Activated naive CD4-positive, alpha-beta T cell treated with anti-CD3 and anti-CD28 coated beads, Interleukin-2, amount 50 U/mL, for 72 hours (primary cell): Measurements from ENCODE around the gene SMPD3. TPM values are rescaled to one million over a fixed set of nuclear protein-coding genes. Genes with fewer than 3 reads are reported as not detected.

Source experiments
- ATAC-seq, 2 donors: fragments of 150-1000 bp; cut with Tn5 transposase; 2 replicates each; pipeline ENCODE4 v1.10.0; 2021; ENCODE audit warnings: mild to moderate bottlenecking in 2 of 2, moderate library complexity in 2 of 2
- DNase-seq, 2 donors: peaks; one replicate each; pipeline ENCODE4 v3.0.0; 2021 to 2022; ENCODE audit warnings: low spot score in 2 of 2
- H3K27ac Mint-ChIP-seq, 2 donors: one replicate each; pipeline ENCODE4 v1.8.0; 2022; ENCODE audit warnings: mild to moderate bottlenecking in 2 of 2, mixed read lengths in 2 of 2
- H3K36me3 Mint-ChIP-seq, 2 donors: one replicate each; pipeline ENCODE4 v1.8.0; 2022; ENCODE audit warnings: mixed read lengths in 2 of 2
- H3K9me3 Mint-ChIP-seq, 2 donors: one replicate each; pipeline ENCODE4 v1.8.0; 2022; ENCODE audit warnings: mixed read lengths in 2 of 2
- total RNA-seq, 2 donors: library from RNA; stranded (reverse); gene quantifications; one replicate each; pipeline ENCODE4 v1.2.3, GENCODE V29; 2022

The SMPD3 gene
- total RNA-seq, 2 donors from 2014 or later, result 0.12 to 1.0 TPM

DNA sequence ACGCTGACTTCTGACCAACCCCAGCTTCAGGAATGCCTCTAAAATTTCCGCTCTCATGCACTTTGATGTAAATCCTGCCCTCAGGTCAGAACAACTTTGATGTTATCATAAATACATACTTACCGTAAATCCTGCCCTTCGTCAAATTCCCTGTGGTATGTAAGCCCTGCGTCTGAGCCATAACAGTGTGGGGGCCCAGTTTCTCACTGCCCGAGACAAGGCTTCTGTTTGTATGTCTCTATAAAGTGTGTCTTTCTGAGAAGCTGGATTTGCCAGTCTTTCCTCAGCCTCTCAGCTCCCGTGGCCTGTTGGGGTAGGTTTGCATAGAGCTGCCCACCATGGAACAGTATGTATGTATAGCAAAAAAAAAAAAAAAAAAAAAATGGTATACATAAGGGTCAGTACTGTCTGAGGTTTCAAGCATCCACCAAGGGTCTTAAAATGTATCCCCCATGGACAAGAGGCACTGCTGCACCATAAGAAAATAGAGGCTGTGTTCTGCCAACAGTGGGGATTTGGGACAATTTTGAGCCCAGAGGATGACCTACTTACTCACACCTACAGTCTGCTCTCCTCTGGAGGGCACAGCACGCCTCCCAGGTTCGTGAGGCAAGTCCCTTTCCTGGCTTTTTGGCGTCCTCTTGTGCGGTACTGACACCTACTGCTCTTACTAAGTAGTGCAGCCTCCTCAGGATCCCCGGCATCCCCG, 120.0 kb downstream of the SMPD3 start:
- ATAC-seq, result peak; percentile 93 to 98
- H3K9me3 Mint-ChIP-seq, result no peaks in the 10 kb centered on the region
- H3K27ac Mint-ChIP-seq, result no peak overlapping the region
- H3K36me3 Mint-ChIP-seq, result peaks cover 0 to 13% of the 10 kb centered on the region in 2 donors
- DNase-seq, result peak; percentile 78 to 79

DNA sequence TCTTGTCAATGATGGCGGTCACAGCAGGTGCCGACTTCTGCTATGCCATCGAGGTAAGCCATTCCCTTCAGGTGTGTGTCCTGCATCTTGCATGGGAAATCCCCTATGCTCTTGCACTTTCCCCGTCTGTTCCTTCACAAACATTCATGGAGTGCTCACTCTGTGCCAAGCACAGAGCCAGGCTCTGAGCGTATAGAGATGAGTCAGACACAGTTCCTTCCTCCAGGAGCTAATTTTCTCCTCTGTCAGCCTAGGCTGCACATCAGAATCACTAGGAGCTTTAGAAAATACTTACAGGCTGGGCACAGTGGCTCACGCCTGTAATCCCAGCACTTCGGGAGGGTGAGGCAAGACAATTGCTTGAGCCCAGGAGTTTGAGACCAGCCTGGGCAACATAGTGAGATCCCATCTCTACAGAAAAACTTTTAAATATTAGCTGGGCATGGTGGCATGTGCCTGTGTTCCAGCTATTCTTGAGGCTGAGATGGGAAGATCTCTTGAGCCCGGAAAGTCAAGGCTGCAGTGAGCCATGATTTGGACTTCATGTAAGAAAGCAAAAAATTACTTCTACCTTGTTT, 123.4 kb downstream of the SMPD3 start:
- Mint-ChIP-seq H3K36me3 (peaks cover 0 to 10% of the 10 kb centered on the region in 2 donors), H3K27ac (no peak overlapping the region)

DNA sequence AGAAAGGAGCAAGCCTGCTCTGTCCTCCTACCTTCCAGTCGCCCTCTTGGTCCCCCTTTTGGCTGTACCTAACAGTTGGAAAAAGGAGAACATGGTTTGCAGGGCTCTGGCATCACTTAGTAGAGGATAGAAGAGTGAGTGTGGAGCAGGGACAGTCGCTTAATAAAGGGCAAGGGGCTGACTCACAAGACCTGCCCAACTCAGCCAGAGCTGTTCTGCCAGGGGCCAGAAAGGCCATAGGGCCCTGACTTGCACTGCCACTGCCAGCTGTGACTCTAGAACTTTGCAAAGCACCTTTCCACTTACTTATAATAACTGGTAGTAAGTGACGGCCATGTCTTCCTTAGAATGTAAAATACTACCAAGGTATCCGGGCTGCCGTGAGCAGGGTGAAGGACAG, 124.0 kb downstream of the SMPD3 start:
- DNase-seq, result no peak
- peaks cover 0 to 11% of the 10 kb centered on the region in 2 donors for H3K36me3 Mint-ChIP-seq
- no peak overlapping the region for H3K27ac Mint-ChIP-seq
- no peak for ATAC-seq
- H3K9me3 Mint-ChIP-seq, result no peaks in the 10 kb centered on the region

More for the DNA sequence above, 123.4 kb downstream of the SMPD3 start:
- ATAC-seq, result no peak
- DNase-seq, result no peak
- H3K9me3 Mint-ChIP-seq, result no peaks in the 10 kb centered on the region

DNA sequence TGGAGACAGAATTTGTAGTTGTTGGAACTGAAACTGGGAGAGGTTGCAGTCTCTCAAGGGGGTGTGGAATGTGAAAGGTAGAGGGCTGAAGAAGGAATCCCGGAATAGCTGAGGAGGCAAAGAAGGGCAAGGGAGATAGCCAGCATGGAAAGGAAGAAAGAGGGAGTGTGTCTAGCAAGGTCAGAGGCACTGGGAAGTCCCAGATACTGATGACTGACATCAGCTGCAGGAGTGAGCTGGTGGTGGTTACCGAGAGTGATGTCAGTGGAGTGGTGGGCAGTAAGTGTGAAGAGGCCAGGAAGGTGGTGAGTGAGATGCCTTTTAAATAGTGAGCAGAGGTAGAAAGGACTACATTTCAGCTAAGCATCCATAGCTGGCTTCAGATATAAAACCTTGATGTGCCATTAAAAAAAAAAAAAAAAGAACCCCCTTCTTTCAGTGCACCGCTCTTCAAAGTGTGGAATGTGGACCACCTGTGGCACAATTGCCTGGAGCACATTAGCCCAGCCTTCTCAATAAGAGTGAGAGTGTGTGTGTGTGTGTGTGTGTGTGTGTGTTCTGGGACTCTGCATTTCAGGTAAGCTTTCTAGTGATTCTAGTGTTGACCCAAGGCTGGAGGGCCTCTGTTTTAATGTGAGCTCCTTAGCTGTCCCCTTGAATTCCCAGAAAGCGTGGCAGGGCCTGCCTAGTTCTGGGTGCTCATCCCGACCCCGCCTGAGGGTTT, 129.0 kb downstream of the SMPD3 start:
- ATAC-seq (peak; percentile 99 to 100), DNase-seq (peak; percentile 24 to 69)
- H3K36me3 Mint-ChIP-seq, result peaks cover 5% of the 10 kb centered on the region in 2 donors
- H3K27ac Mint-ChIP-seq, result peak overlapping the region; percentile 79 to 88
- no peaks in the 10 kb centered on the region for H3K9me3 Mint-ChIP-seq

DNA sequence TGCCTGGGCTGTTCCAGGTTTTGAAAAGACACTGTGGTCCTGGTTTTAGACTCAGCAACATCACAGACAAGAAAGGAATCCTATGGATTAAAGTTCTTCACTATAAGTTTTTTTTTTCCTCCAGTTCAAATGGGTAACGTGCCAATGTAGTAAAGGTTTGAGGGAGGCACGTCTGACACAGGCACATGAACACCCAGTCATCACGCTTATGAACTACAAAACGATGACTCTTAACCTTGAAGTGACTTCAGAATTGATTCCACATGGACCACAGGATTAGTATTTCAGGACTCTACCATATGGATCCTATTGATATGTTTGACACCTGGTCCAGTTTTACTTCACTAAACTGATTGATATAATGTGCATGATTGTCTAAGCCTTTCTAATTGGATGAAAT, 135.2 kb downstream of the SMPD3 start:
- peak overlapping the region in 1 of 2 donors; percentile 6 for H3K27ac Mint-ChIP-seq
- H3K36me3 Mint-ChIP-seq, result peaks cover 8 to 22% of the 10 kb centered on the region in 2 donors
- DNase-seq (no peak), ATAC-seq (no peak)
- H3K9me3 Mint-ChIP-seq, result no peaks in the 10 kb centered on the region

DNA sequence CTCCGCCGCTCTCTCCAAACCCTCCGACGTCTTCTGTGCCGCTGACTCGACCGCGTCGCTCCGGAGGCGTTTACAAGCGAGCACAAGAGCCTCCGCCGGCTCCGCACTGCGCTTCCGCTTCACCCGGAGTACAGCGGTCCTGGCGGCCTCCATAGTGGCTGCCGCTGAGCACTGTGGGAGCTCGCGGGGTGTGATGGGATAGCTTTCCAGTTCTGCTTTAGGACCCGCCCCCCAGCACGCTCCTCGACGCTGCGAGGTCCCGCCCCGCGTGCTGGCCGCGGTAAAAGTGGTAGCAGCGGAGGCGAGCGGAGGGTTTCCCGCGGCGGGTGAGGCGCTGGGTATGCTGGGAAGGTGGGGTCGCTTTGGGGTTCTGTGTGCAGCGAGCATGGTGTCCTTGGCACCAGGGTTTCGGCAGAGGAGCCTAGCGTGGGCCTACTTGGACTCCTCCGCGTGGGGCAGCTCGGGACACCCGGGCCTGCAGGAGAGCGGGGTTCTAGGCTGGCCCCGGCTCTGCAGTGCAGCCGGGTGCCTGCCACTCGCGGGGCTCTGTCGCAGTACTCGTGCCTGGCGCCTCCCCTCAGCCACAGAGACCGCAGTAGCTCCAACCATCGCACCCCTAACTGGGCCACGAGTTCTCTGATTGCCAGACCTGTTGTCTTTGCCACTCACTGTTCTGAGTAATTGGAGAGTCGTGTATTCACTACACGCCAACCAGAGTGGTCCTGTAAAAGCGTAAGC, 137.4 kb downstream of the SMPD3 start, which contains the start of the genes PRMT7 and SLC7A6OS:
Gene PRMT7 (plus strand): TSS at position 246 of the 738 bp plus-strand sequence. CDS start 4,961 bp downstream, outside the sequence.
Gene SLC7A6OS (minus strand): TSS at position 173 of the 738 bp plus-strand sequence. CDS start 20 bp downstream, at position 153.
- peaks cover 13 to 22% of the 10 kb centered on the region in 2 donors for H3K36me3 Mint-ChIP-seq
- DNase-seq (peak; percentile 89), ATAC-seq (peak; percentile 98 to 99)
- peak within 1 kb of the TSS; percentile 93 to 94 for H3K27ac Mint-ChIP-seq
- H3K9me3 Mint-ChIP-seq, result no peaks in the 10 kb centered on the region

DNA sequence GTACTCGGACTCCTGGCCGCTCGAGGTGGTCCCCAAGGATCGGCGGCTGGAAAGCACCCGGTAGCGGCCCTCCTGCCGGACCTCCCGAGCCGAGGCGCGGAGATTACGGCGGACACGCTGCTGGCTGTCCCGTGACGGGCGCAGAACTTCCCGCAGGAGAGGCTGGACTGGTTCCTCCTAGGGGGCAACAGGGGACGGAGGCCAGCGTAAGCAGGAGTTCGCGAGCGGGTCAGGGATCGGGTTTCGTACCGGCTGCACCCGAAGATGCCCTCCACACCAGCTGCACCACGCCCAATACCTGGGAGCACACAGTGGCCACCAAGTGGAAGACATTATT, 137.9 kb downstream of the SMPD3 start:
- peak overlapping the region; percentile 93 to 94 for H3K27ac Mint-ChIP-seq
- H3K36me3 Mint-ChIP-seq, result peaks cover 13 to 22% of the 10 kb centered on the region in 2 donors
- DNase-seq, result no peak
- H3K9me3 Mint-ChIP-seq, result no peaks in the 10 kb centered on the region
- ATAC-seq, result no peak

DNA sequence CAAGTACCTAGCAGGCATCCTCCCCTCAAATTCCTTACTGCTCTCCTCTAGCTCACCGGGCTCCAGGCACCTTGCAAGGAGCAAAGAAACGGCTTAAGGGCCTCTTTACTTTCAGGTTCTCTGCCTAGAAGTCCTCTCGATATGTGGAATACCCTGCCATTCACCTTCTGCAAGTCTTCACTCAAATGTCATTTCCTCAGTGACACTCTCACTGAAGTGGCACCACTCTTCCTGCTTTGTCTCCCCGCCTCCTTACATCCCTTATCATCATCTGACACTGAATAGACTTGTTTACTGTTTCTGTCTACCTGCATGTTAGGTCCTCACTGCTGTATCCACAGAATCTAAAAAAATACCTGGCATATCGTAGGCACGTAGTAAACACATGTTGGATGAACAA, 138.5 kb downstream of the SMPD3 start:
- Mint-ChIP-seq H3K27ac (peak overlapping the region; percentile 93 to 94), H3K36me3 (peaks cover 13 to 22% of the 10 kb centered on the region in 2 donors), H3K9me3 (no peaks in the 10 kb centered on the region)
- ATAC-seq (no peak), DNase-seq (no peak)

Other genes starting within 250 kb of the SMPD3 start
- gene ESRP2, start 212.4 kb downstream of the SMPD3 start, total RNA-seq, result under 1 TPM; 0.43 to 0.48 TPM
- 1 to 10 TPM; 9.7 to 9.8 TPM for gene PLA2G15, start 203.1 kb downstream of the SMPD3 start, total RNA-seq
- 10 to 100 TPM; 69.0 to 97.7 TPM for gene SLC7A6, start 184.0 kb downstream of the SMPD3 start, total RNA-seq
- 10 to 100 TPM; 21.4 to 29.6 TPM for gene SLC7A6OS, start 137.6 kb downstream of the SMPD3 start, total RNA-seq
- 10 to 100 TPM; 33.7 to 80.2 TPM for gene PRMT7, start 137.5 kb downstream of the SMPD3 start, total RNA-seq
- gene ZFP90, start 90.8 kb upstream of the SMPD3 start, total RNA-seq, result 10 to 100 TPM; 29.7 to 37.7 TPM
- 10 to 100 TPM in 1 of 2 donors, 1 to 10 TPM in 1; 1.0 to 18.6 TPM for gene CDH3, start 196.8 kb upstream of the SMPD3 start, total RNA-seq